GM19455 (cell line): ENCODE measurements around the gene KPNA2.
"Not testable (repeated sequence)": the region's sequence is repeated elsewhere in the genome, so short reads cannot be mapped to it uniquely, and the experiment has no call there.

Source experiments
- ATAC-seq: cut with Tn5 transposase; IDR thresholded peaks from one replicate; pipeline ENCODE4 v1.9.1; 2021; ENCODE audit not compliant: unreplicated experiment

Gene KPNA2

GRCh38 chr17:68019675-68020408, 15.7 kb upstream of the KPNA2 start:
- peak; percentile 90 for ATAC-seq

GRCh38 chr17:68020409-68020756, 15.2 kb upstream of the KPNA2 start:
- peak; percentile 14 for ATAC-seq

GRCh38 chr17:68020791-68021190, 14.7 kb upstream of the KPNA2 start:
- ATAC-seq, result not testable (repeated sequence)

- ATAC-seq, result no peak
These were observed 13.6 kb upstream of the KPNA2 start for GRCh38 chr17:68021963-68022362.

- ATAC-seq, result not testable (repeated sequence)
These were observed 13.0 kb upstream of the KPNA2 start for GRCh38 chr17:68022547-68022946.

GRCh38 chr17:68029512-68030215, 5.9 kb upstream of the KPNA2 start:
- ATAC-seq, result no peak

GRCh38 chr17:68033636-68034451, 1.7 kb upstream of the KPNA2 start:
- no peak for ATAC-seq

GRCh38 chr17:68034452-68034776, 1.1 kb upstream of the KPNA2 start:
- no peak for ATAC-seq

GRCh38 chr17:68035131-68035522, 408 bp upstream of the KPNA2 start:
- ATAC-seq, result peak; percentile 85

- ATAC-seq, result no peak
These were observed 991 bp downstream of the KPNA2 start for GRCh38 chr17:68036304-68037147.

GRCh38 chr17:68047153-68047846, 11.8 kb downstream of the KPNA2 start:
- ATAC-seq, result no peak

GRCh38 chr17:68047890-68048542, 12.5 kb downstream of the KPNA2 start:
- ATAC-seq, result not testable (repeated sequence)

GRCh38 chr17:68048996-68049395, 13.5 kb downstream of the KPNA2 start:
- no peak for ATAC-seq

GRCh38 chr17:68049812-68050437, 14.4 kb downstream of the KPNA2 start:
- not testable (repeated sequence) for ATAC-seq

GRCh38 chr17:68051321-68052312, 16.1 kb downstream of the KPNA2 start:
- ATAC-seq, result not testable (repeated sequence)

GRCh38 chr17:68052810-68053209, 17.3 kb downstream of the KPNA2 start:
- ATAC-seq, result no peak

- ATAC-seq, result no peak
These were observed 17.9 kb downstream of the KPNA2 start for GRCh38 chr17:68053231-68054013.
